HG02943 (cell line): ENCODE measurements around the gene MOSPD2.

Experiments used
- ATAC-seq: cut with Tn5 transposase; IDR thresholded peaks from one replicate; pipeline ENCODE4 v1.9.1; 2021; ENCODE audit warnings: mild to moderate bottlenecking, low read depth, moderate library complexity; ENCODE audit not compliant: unreplicated experiment

MOSPD2 gene

GRCh38 chrX:14963447-14964236 lies 90.4 kb downstream of the MOSPD2 start:
- no peak for ATAC-seq

- ATAC-seq, result no peak
Measured at GRCh38 chrX:14964500-14964899, 91.3 kb downstream of the MOSPD2 start.
